ENCODE results near the gene TCIRG1. TPM values are rescaled to one million over a fixed set of nuclear protein-coding genes. Genes with fewer than 3 reads are reported as not detected.
A peak's percentile ranks its signal among the peaks of the same experiment; 100 is the strongest.

TCIRG1 gene
- polyA plus RNA-seq, 2 of the 4 experiments (the other 2 are of a cell fraction) = 36.3 to 120 TPM

- no peak overlapping the region for H3K4me3 ChIP-seq
- 92% methylated on average over 9 of the region's 12 CpGs for WGBS (ENCODE audit: missing lambda C conversion rate)
- no peaks in the 10 kb centered on the region for H3K9me3 ChIP-seq
- H3K4me1 ChIP-seq = peaks cover 50% of the 10 kb centered on the region
- peak overlapping the region in 1 of 2 experiments; percentile 98; a peak in 2 of 6 replicates for H3K27ac ChIP-seq
- ChIA-PET POLR2A (no interaction called here), CTCF (interaction anchor here (0.8 to 1.5 kb wide), 2 partner anchors 12 to 264 kb away, joined by 3 to 4 read pairs; no protein-coding TSS in a partner anchor)
- no peak for FAIRE-seq
- DNase-seq (ENCODE audit: low read depth in 1 of 2, low spot score in 1 of 2) = no peak
- no peak overlapping the region for H3K4me2 ChIP-seq
- TF ChIP-seq POLR2AphosphoS2 (conservative IDR thresholded peaks at IDR 0.05; ENCODE audit: low read length) (no peak), HOXA7 (CRISPR knock-in tag; IDR thresholded peaks at IDR 0.05) (no peak)
- no peak for ATAC-seq
These were observed 5.1 kb upstream of the TCIRG1 start for GRCh38 chr11:68033708-68034045.

GRCh38 chr11:68035266-68035876 lies 3.5 kb upstream of the TCIRG1 start:
- Histone ChIP-seq H3K4me2 (no peak overlapping the region), H3K27ac (no peak overlapping the region), H3K4me1 (peaks cover 42% of the 10 kb centered on the region), H3K9me3 (no peaks in the 10 kb centered on the region), H3K4me3 (no peak overlapping the region)
- 88% methylated on average over 13 of the region's 13 CpGs for WGBS (ENCODE audit: missing lambda C conversion rate)
- DNase-seq (ENCODE audit: low read depth in 1 of 2, low spot score in 1 of 2) = no peak
- ChIA-PET CTCF (interaction anchor here (0.6 to 1.1 kb wide), 4 partner anchors 25 to 763 kb away, joined by 3 to 4 read pairs (median 4); partner anchors contain the start of gene ALDH3B1), POLR2A (no interaction called here)
- TF ChIP-seq HOXA7 (CRISPR knock-in tag; IDR thresholded peaks at IDR 0.05) (no peak), ZC3H11A (IDR thresholded peaks at IDR 0.05) (no peak), MAFK (IDR thresholded peaks at IDR 0.05; ENCODE audit: partially characterized antibody) (peak; percentile 85), KDM1A (IDR thresholded peaks at IDR 0.05; ENCODE audit: low read depth) (no peak), TFCP2L1 (CRISPR knock-in tag; IDR thresholded peaks at IDR 0.05) (no peak), JUN (IDR thresholded peaks at IDR 0.05) (no peak), ZFP36 (IDR thresholded peaks at IDR 0.05; ENCODE audit: borderline replicate concordance, partially characterized antibody) (no peak), ESRRA (IDR thresholded peaks at IDR 0.05; ENCODE audit: borderline replicate concordance, low read length) (no peak), ZSCAN20 (CRISPR knock-in tag; IDR thresholded peaks at IDR 0.05) (no peak)
- ATAC-seq = no peak
- FAIRE-seq = no peak

- ChIA-PET POLR2A (no interaction called here), CTCF (interaction anchor here (0.6 to 1.1 kb wide), 2 partner anchors 26 to 762 kb away, joined by 3 to 4 read pairs; partner anchors contain the start of gene ALDH3B1)
- TF ChIP-seq RFX5 (IDR thresholded peaks at IDR 0.05) (no peak), SMC3 (IDR thresholded peaks at IDR 0.05) (no peak), FOSL2 (IDR thresholded peaks at IDR 0.05) (no peak), FOSL2 (CRISPR knock-in tag; IDR thresholded peaks at IDR 0.05) (no peak), MYC (IDR thresholded peaks at IDR 0.05; ENCODE audit: borderline replicate concordance, low read length) (no peak), POLR2A (IDR thresholded peaks at IDR 0.05; ENCODE audit: low read length) (no peak)
- ATAC-seq (no peak), DNase-seq (ENCODE audit: low read depth in 1 of 2, low spot score in 1 of 2) (no peak), FAIRE-seq (no peak)
- Histone ChIP-seq H3K4me1 (peaks cover 49% of the 10 kb centered on the region), H3K9me3 (no peaks in the 10 kb centered on the region), H3K4me2 (no peak overlapping the region), H3K27ac (peak overlapping the region in 1 of 2 experiments; percentile 96; a peak in 2 of 6 replicates), H3K4me3 (no peak overlapping the region)
- 93% methylated on average over 10 of the region's 27 CpGs for WGBS (ENCODE audit: missing lambda C conversion rate)
These were observed 2.6 kb upstream of the TCIRG1 start for GRCh38 chr11:68036141-68036716.

DNA sequence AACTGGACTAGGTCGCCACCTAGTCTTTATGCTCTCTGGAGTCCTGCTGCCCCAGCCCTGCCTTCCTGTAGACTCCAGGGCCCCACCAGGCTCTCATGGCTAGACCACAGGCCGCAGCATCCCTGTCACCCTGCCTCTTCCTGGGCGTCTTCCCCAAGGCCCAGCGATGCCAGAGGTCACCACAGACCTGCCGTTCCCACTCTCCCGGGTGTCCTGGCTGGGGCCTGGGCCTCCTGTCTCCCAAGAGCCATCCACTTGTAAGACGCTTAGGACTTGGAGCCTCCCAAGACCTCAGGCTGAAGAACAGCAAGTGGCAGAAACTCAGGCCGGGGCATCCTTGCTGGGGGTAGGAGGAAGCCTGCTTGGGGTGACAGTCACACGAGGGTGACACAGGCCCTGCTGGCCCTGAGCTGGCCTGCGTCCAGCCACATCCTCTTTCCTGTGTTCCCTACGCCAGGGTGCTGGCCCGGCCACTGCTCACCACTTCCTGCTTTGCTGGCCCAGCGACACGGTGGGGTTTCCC lies 2.0 kb upstream of the TCIRG1 start:
- Histone ChIP-seq H3K27ac (peak overlapping the region in 1 of 2 experiments; percentile 96; a peak in 2 of 6 replicates), H3K4me2 (no peak overlapping the region), H3K4me3 (no peak overlapping the region), H3K9me3 (no peaks in the 10 kb centered on the region), H3K4me1 (peaks cover 49% of the 10 kb centered on the region)
- POLR2A ChIA-PET = interaction anchor here (0.9 to 2.4 kb wide), 4 partner anchors 10 to 84 kb away, joined by 4 to 13 read pairs (median 8); partner anchors contain the start of gene ALDH3B1
- TF ChIP-seq POLR2A (IDR thresholded peaks at IDR 0.05; ENCODE audit: low read length) (0 out of 2 replicates have a peak, but pooled peaks have one; percentile 8), REST (IDR thresholded peaks at IDR 0.05) (no peak)
- ATAC-seq = no peak
- WGBS (ENCODE audit: missing lambda C conversion rate) = 90% methylated on average over 14 of the region's 14 CpGs
- DNase-seq (ENCODE audit: low read depth in 1 of 2, low spot score in 1 of 2) = no peak
- CTCF ChIA-PET = interaction anchor here (1.1 to 7.3 kb wide), 4 partner anchors 9 to 27 kb away, joined by 4 to 60 read pairs (median 8); partner anchors contain the start of gene ALDH3B1
- FAIRE-seq = no peak

All from A549 (cell line).